WTC11 (cell line): ENCODE data around the gene CCDC57.

Source experiments
- EMX1 ChIP-seq: fragments of 250-450 bp; sonication (Bioruptor Pico); IDR thresholded peaks from 2 replicates; pipeline ENCODE4 v1.8.0; 2021; ENCODE audit warnings: mild to moderate bottlenecking
- TEAD1 ChIP-seq: sonication (generic); formaldehyde crosslinking; IDR thresholded peaks from 2 replicates; pipeline ENCODE4 v1.8.0; 2022; ENCODE audit warnings: mild to moderate bottlenecking, missing genetic modification reagents
- TF ChIP-seq, protein P1 (sequence below): fragments of 200-600 bp; IDR thresholded peaks from 2 replicates; pipeline ENCODE4 v1.8.0; 2022; ENCODE audit warnings: antibody characterized with exemption
- TF ChIP-seq, protein P2 (sequence below): sonication (generic); formaldehyde crosslinking; IDR thresholded peaks from 2 replicates; pipeline ENCODE4 v1.8.1; 2022; ENCODE audit warnings: mild to moderate bottlenecking, missing genetic modification reagents, moderate library complexity, borderline replicate concordance
- TF ChIP-seq, protein P3 (sequence below): sonication (generic); formaldehyde crosslinking; IDR thresholded peaks from 2 replicates; pipeline ENCODE4 v1.8.1; 2023; ENCODE audit warnings: mild to moderate bottlenecking, missing genetic modification reagents, moderate library complexity

DNA sequence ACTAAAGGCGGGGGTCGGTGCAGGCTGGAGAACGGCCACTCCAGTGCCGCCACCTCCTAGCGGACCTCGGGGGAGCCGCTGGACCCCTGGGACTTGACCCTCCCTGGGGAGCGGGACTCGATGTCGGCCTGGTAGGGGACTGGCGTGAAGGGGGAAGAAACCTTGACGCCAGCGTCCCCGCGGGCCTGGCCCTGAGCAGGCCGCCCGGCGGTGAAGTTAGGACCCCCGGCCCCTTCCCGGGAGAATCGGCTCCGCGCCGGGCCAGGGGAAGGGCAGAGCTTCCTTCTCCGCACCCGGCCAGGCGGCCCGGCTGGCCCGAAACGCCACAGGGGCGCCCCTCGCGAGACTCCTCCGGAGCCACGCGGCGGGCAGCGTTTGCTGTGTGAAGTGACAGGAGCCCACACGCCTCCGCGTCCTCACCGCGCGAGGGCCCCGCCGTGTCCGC lies 147.4 kb downstream of the CCDC57 start:
- TF ChIP-seq, protein P1, sequence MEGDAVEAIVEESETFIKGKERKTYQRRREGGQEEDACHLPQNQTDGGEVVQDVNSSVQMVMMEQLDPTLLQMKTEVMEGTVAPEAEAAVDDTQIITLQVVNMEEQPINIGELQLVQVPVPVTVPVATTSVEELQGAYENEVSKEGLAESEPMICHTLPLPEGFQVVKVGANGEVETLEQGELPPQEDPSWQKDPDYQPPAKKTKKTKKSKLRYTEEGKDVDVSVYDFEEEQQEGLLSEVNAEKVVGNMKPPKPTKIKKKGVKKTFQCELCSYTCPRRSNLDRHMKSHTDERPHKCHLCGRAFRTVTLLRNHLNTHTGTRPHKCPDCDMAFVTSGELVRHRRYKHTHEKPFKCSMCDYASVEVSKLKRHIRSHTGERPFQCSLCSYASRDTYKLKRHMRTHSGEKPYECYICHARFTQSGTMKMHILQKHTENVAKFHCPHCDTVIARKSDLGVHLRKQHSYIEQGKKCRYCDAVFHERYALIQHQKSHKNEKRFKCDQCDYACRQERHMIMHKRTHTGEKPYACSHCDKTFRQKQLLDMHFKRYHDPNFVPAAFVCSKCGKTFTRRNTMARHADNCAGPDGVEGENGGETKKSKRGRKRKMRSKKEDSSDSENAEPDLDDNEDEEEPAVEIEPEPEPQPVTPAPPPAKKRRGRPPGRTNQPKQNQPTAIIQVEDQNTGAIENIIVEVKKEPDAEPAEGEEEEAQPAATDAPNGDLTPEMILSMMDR, result no peak
- TF ChIP-seq EMX1 (CRISPR knock-in tag) (no peak), TEAD1 (CRISPR knock-in tag) (no peak)
- TF ChIP-seq, protein P2, sequence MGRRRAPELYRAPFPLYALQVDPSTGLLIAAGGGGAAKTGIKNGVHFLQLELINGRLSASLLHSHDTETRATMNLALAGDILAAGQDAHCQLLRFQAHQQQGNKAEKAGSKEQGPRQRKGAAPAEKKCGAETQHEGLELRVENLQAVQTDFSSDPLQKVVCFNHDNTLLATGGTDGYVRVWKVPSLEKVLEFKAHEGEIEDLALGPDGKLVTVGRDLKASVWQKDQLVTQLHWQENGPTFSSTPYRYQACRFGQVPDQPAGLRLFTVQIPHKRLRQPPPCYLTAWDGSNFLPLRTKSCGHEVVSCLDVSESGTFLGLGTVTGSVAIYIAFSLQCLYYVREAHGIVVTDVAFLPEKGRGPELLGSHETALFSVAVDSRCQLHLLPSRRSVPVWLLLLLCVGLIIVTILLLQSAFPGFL (CRISPR knock-in tag), result no peak
- TF ChIP-seq, protein P3, sequence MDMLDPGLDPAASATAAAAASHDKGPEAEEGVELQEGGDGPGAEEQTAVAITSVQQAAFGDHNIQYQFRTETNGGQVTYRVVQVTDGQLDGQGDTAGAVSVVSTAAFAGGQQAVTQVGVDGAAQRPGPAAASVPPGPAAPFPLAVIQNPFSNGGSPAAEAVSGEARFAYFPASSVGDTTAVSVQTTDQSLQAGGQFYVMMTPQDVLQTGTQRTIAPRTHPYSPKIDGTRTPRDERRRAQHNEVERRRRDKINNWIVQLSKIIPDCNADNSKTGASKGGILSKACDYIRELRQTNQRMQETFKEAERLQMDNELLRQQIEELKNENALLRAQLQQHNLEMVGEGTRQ (CRISPR knock-in tag), result no peak
